Activated B cell treated with CpG ODN at 0.5 μM for 24 hours (primary cell): Measurements from ENCODE around the gene DNAJC7. TPM values are rescaled to one million over a fixed set of nuclear protein-coding genes. Genes with fewer than 3 reads are reported as not detected.
A peak's percentile ranks its signal among the peaks of the same experiment; 100 is the strongest.

ENCODE experiments used
- ATAC-seq: fragments of 200-7000 bp; cut with Tn5 transposase; one replicate; pipeline ENCODE4 v1.10.0; 2021; ENCODE audit warnings: low read depth, mild to moderate bottlenecking, moderate library complexity
- CTCF ChIA-PET: fragments of 350-600 bp; sonication (Branson Sonifier 250); formaldehyde crosslinking; loops from one replicate; lab custom pipeline; 2021; ENCODE audit warnings: antibody characterized with exemption; lab: Charles Lee
- POLR2A ChIA-PET: fragments of 350-600 bp; sonication (Branson Sonifier 250); formaldehyde crosslinking; loops from one replicate; lab custom pipeline; 2021; ENCODE audit warnings: antibody characterized with exemption; lab: Charles Lee
- DNase-seq: peaks from one replicate; pipeline ENCODE4 v3.0.0; 2022
- H3K27ac Mint-ChIP-seq: one replicate; pipeline ENCODE4 v1.8.0; 2020; ENCODE audit warnings: mixed read lengths
- H3K27me3 Mint-ChIP-seq: one replicate; pipeline ENCODE4 v1.8.0; 2021; ENCODE audit warnings: mixed read lengths
- H3K36me3 Mint-ChIP-seq: one replicate; pipeline ENCODE4 v1.8.0; 2021; ENCODE audit warnings: low read depth, mixed read lengths
- H3K4me1 Mint-ChIP-seq: one replicate; pipeline ENCODE4 v1.8.0; 2021; ENCODE audit warnings: mixed read lengths
- H3K4me3 Mint-ChIP-seq: one replicate; pipeline ENCODE4 v1.8.0; 2020; ENCODE audit warnings: mild to moderate bottlenecking, mixed read lengths
- H3K9me3 Mint-ChIP-seq: one replicate; pipeline ENCODE4 v1.8.0; 2020; ENCODE audit warnings: mixed read lengths
- intact Hi-C: fragments of 100-400 bp; cut with micrococcal nuclease; formaldehyde crosslinking; loops from one replicate; pipeline ENCODE4 v1.15.1; 2024
- total RNA-seq: library from RNA; stranded (reverse); gene quantifications from 2 replicates; pipeline ENCODE4 v1.2.3, GENCODE V29; 2022
- TF ChIP-seq, protein P1 (sequence below): fragments of 200-600 bp; IDR thresholded peaks from one replicate; pipeline ENCODE4 v1.8.0; 2022; ENCODE audit warnings: antibody characterized with exemption, mild to moderate bottlenecking

Gene DNAJC7
- total RNA-seq, 1 donor from 2014 or later = 152 TPM

DNA sequence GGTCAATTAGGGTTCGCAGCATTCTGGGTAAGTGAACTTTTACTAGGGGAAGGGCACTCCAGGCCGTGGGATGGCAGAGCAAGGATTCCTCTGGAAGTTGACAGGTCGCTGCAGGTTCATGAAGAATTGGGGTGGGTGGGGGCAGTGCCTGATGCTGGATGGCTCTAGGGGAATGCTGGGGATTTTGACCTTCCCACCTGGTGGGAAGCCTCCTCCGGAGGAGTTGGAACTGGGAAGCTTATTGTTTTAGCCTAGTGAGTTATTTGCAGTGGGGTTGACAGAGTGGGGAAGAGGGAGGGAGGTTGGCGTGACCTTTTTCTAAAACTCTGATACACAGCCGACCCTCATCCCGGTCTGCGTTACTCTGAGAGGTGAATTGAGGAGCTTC is 33.8 kb upstream of the DNAJC7 start:
- ChIA-PET POLR2A (interaction anchor here (0.8 to 1.3 kb wide), 3 partner anchors 35 to 85 kb away, joined by 3 read pairs; partner anchors contain the start of gene CNP), CTCF (interaction anchor here (0.7 to 1.3 kb wide), 2 partner anchors 25 to 1932 kb away, joined by 3 to 4 read pairs; no protein-coding TSS in a partner anchor)
- intact Hi-C loops = loop anchor here (2.0 kb wide), 2 partner anchors 26 to 34 kb away; partner anchors contain the start of gene DNAJC7
- Mint-ChIP-seq H3K27ac (no peak overlapping the region), H3K4me1 (peaks cover 9% of the 10 kb centered on the region), H3K27me3 (peaks cover 30% of the 10 kb centered on the region), H3K4me3 (peak overlapping the region; percentile 82), H3K9me3 (no peaks in the 10 kb centered on the region), H3K36me3 (no peaks in the 10 kb centered on the region)
- TF ChIP-seq, protein P1, sequence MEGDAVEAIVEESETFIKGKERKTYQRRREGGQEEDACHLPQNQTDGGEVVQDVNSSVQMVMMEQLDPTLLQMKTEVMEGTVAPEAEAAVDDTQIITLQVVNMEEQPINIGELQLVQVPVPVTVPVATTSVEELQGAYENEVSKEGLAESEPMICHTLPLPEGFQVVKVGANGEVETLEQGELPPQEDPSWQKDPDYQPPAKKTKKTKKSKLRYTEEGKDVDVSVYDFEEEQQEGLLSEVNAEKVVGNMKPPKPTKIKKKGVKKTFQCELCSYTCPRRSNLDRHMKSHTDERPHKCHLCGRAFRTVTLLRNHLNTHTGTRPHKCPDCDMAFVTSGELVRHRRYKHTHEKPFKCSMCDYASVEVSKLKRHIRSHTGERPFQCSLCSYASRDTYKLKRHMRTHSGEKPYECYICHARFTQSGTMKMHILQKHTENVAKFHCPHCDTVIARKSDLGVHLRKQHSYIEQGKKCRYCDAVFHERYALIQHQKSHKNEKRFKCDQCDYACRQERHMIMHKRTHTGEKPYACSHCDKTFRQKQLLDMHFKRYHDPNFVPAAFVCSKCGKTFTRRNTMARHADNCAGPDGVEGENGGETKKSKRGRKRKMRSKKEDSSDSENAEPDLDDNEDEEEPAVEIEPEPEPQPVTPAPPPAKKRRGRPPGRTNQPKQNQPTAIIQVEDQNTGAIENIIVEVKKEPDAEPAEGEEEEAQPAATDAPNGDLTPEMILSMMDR = no peak
- DNase-seq = no peak
- ATAC-seq = no peak

DNA sequence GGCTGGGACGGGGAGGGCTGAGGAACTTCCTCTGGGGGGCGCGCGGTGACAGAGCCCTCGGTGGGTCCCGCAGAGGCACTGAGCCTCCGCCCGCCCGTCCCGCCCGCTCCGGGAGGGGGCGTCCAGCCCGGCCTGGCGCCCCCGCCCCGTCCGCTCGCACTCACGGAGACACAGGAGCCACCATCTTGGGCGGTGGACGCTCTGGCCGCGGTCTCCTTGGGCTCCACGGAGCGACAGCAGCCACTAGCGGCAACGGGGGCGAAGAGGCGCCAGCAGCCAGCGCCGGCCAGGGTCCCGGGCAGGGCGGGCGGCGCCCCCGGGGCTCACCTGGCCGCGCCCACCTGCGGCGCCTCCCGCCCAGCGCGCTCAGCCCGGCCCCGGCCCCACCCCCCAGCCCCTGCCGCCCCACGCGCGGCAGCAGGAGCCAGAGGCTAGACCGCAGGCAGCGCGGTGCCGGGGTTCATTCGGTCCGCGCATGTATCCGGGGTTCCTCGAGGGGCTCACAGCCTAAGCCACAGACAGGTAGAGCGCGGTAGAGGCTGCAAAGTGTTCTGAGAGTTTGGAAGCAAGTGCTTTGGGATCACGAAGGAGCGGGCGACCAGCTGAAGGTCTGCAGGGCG is 33.3 kb upstream of the DNAJC7 start, which contains the start of gene C17orf113:
TSS of gene C17orf113 (minus strand) at position 209 of the 620 bp plus-strand sequence. CDS start 7,225 bp downstream, outside the sequence.
- CTCF ChIA-PET = interaction anchor here (0.7 to 1.3 kb wide), 2 partner anchors 25 to 1931 kb away, joined by 3 to 4 read pairs; no protein-coding TSS in a partner anchor
- TF ChIP-seq, protein P1 = no peak
- peaks cover 9% of the 10 kb centered on the region for H3K4me1 Mint-ChIP-seq
- ATAC-seq = peak; percentile 87
- no peak within 1 kb of the TSS for H3K27ac Mint-ChIP-seq
- peak within 1 kb of the TSS; percentile 82 for H3K4me3 Mint-ChIP-seq
- H3K36me3 Mint-ChIP-seq = no peaks in the 10 kb centered on the region
- POLR2A ChIA-PET = interaction anchor here (0.8 to 1.3 kb wide), 3 partner anchors 35 to 84 kb away, joined by 3 read pairs; partner anchors contain the start of gene CNP
- intact Hi-C loops = loop anchor here (1.0 to 2.0 kb wide), 3 partner anchors 26 to 87 kb away; partner anchors contain the start of gene DNAJC7
- peaks cover 30% of the 10 kb centered on the region for H3K27me3 Mint-ChIP-seq
- H3K9me3 Mint-ChIP-seq = no peaks in the 10 kb centered on the region
- DNase-seq = peak; percentile 52

DNA sequence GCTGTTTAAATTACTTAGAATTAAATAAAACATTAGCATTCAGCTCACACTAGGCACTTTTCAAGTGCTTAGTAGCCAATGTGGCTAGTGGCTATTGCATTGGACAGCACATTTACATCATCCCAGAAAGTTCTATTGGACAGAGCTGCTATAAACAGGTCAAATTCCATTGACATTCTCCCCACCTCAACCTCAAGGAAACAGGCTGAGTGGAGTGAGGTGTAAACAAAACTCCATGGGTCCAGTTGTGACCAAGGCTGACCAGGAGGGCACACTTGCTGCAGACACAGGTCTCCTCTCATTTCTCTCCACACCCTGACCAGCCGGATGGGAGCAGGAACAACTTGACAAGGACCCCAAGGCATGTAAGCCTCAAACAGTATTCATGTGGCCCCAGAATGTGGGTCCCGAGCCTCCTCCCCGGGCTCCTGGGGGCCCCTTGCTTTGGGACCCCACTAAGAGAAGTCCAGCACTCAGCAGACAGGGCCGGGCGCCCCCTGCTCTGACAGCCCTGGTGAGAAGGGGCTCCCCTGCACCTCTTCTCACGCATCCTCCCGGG is 32.7 kb upstream of the DNAJC7 start:
- TF ChIP-seq, protein P1 = no peak
- Mint-ChIP-seq H3K4me3 (peak overlapping the region; percentile 77), H3K4me1 (peaks cover 9% of the 10 kb centered on the region), H3K36me3 (no peaks in the 10 kb centered on the region), H3K27me3 (peaks cover 25% of the 10 kb centered on the region), H3K9me3 (no peaks in the 10 kb centered on the region), H3K27ac (no peak overlapping the region)
- ChIA-PET POLR2A (no interaction called here), CTCF (no interaction called here)
- intact Hi-C loops = loop anchor here (1.0 to 2.0 kb wide), 3 partner anchors 25 to 87 kb away; partner anchors contain the start of gene DNAJC7
- ATAC-seq (no peak), DNase-seq (no peak)

DNA sequence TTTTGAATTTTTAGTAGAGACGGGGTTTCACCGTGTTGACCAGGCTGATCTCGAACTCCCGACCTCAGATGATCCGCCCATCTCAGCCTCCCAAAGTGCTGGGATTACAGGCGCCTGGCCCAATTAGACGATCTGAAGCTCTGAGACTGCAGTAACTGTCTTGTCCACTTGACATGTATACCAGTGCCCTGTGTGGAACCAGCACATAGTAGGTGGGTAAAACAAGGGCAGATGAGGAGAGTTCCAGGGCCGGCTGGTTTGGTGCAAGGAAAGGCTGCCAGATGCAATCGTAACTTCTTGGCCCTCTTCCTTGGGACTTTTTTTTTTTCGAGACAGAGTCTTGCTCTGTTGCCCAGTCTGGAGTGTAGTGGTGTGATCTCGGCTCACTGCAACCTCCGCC is 30.1 kb upstream of the DNAJC7 start:
- Mint-ChIP-seq H3K27me3 (peaks cover 16% of the 10 kb centered on the region), H3K4me3 (no peak overlapping the region), H3K9me3 (no peaks in the 10 kb centered on the region), H3K27ac (no peak overlapping the region), H3K36me3 (no peaks in the 10 kb centered on the region), H3K4me1 (peaks cover 9% of the 10 kb centered on the region)
- ChIA-PET POLR2A (no interaction called here), CTCF (no interaction called here)
- ATAC-seq = no peak
- intact Hi-C loops = no loop called here
- DNase-seq = no peak
- TF ChIP-seq, protein P1 = no peak

DNA sequence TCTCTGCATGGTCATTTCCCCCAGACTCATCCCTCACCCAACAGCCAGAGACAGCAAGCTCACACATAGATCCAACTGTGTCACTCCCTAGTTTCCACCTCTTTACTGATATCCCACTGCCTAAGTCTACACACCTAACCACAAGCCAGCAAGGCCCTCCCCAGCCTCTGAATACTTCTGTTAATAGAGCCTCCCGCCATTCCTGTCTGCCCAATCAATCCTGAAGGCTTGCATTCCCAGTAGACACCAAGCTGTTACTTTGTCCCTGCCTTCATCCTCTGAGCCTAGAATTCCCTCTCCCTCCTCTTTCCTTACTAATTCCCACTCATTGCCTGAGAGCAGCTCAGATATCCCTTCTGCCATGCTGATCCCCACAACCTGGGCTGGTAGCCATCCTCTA is 28.5 kb upstream of the DNAJC7 start:
- POLR2A ChIA-PET = no interaction called here
- CTCF ChIA-PET = interaction anchor here (1.1 kb wide), 1 partner anchor 20 kb away, joined by 3 read pairs; no protein-coding TSS in a partner anchor
- DNase-seq (no peak), ATAC-seq (no peak)
- peaks cover 4% of the 10 kb centered on the region for H3K27me3 Mint-ChIP-seq
- peaks cover 5% of the 10 kb centered on the region for H3K4me1 Mint-ChIP-seq
- no peaks in the 10 kb centered on the region for H3K9me3 Mint-ChIP-seq
- intact Hi-C loops = no loop called here
- H3K36me3 Mint-ChIP-seq = no peaks in the 10 kb centered on the region
- no peak overlapping the region for H3K27ac Mint-ChIP-seq
- TF ChIP-seq, protein P1 = no peak
- H3K4me3 Mint-ChIP-seq = no peak overlapping the region
